T-helper 1 cell (primary cell): Measurements from ENCODE around the gene SOCS2.
A peak's percentile ranks its signal among the peaks of the same experiment; 100 is the strongest.
"Not testable (repeated sequence)": the region's sequence is repeated elsewhere in the genome, so short reads cannot be mapped to it uniquely, and the experiment has no call there.

Experiments used
- DNase-seq, 5 donors: peaks; one replicate each; pipeline ENCODE4 v3.0.0-alpha.2; 2012 to 2020

SOCS2 gene

DNA sequence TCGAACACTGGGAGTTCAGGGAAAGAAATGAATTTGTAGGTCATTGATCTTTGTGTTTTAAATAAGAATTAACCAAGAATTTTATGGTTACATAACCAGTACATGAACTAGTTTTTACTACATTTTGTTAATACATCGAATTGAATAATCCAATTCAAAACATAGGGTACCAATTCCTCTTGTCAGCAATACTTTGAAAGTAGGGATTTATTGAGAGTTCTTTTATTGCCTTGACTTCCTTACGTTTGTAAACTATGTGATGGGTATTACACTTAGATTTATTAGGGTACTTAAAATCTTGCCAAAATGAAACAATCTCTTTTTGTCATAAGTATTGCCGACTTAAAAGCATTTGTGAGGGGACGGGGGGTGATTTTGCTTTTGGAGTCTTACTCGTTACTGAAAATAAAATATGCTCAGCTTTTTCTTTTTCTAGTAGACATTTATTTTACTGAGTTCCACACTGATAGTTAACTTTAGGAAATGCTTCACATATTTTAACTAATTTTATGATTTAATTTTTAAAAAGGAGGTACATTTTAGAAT is 22.4 kb downstream of the SOCS2 start:
- no peak for DNase-seq

DNA sequence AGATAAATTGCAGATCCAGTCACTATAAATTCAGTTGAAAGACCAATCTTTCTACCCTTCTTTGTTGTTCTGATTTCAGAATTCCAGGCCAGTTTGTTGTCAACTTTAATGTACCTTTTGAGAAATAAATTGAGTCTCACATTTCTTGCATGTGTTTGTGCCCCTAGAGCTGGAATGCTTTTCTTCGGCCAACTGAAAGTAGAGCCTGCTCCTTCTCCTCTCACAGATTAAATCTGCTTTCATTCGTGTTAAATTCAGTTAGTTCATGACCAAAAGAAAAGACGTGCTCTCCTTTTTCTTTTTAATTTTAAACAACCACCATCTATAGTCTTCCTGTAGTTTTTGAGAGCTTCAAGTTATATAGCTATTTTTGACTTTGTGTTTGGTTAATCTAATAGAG is 22.9 kb downstream of the SOCS2 start:
- DNase-seq = no peak

DNA sequence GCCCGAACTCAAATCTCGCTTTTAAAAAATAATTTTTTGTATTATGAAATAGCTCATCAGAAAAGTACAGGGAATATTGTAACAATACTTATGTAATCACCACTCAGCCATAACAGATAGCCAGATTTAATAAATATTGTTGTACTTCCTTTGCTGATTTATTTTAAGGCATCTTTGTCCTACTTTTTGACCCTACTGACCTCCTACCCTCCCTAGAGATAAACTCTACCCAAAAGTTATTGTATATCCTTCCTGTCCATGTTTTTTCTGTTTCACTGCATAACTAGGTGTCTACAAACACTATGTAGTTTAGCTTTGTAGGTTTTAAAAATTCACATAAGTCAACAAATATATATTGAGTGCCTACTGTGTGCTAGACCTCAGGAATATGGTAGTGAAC is 25.1 kb downstream of the SOCS2 start:
- no peak for DNase-seq

DNA sequence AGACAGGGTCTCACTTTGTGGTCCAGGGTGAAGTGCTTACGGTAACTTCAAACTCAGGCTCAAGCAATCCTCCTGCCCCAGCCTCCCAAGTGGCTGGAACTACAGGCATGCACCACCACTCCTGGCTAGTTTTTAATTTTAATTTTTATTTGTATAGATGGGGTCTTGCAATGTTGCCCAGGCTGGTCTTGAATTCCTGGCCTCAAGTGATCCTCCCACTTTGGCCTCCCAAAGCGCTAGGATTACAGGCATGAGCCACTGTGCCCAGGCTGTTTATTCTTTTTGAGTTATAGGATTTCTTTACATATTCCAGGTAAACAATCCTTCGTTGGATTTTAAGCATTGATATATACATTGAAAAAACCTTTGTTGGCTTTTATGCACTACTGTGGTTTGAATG is 26.7 kb downstream of the SOCS2 start:
- no peak for DNase-seq

DNA sequence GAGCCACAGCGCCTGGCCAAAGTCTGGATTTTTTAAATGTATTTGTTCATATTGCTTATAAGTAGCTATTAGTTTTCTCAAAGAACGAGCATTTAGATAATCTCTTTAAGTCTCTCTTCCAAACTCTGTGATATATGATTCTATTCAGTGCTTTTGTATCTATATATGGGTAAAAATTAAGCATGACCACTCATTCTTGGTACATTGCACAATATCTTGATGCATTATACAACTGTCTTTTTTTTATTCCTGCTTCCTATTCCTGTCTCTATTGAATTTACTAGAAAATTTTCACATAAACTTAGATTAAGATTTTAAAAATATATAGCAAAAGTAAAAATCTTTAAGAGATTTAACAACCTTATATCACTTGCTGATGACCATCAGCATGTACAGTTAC is 29.1 kb downstream of the SOCS2 start:
- DNase-seq = no peak

DNA sequence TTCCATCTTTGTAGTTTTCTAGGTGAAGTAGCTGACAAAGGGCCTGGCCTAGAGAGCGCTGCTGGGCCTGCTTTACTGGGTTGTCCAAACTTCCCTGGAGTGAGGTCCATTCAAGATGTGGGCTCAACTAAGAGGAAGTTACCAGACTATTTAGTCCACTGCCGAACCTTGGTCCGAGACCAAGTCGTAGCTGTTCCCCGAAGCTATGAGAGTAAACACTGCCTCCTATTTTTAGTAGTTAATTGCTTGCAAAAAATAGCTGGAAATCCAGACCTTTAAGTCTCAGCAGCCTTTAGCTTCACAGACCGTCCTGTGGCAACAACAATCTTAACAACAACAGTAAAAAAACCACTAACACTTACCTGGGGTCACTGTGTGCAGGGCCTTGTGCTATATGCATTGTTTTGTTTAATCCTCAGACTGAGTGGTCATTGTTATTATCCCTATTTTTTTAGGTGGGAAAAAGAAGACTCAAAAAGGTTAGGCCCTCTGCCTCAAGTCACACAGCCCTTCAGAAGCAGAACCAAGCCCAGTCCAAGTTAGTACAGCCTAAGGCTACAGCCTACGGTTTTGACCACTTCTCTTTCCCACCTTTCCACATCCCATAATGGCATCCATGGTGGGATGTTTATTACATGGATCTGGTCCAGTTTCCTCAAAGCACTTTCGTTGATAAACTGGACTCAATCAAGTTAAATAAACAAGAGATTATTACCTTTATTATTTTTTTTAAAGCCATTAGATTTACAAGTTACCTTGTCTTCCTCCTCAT is 30.6 kb downstream of the SOCS2 start:
- DNase-seq = no peak

DNA sequence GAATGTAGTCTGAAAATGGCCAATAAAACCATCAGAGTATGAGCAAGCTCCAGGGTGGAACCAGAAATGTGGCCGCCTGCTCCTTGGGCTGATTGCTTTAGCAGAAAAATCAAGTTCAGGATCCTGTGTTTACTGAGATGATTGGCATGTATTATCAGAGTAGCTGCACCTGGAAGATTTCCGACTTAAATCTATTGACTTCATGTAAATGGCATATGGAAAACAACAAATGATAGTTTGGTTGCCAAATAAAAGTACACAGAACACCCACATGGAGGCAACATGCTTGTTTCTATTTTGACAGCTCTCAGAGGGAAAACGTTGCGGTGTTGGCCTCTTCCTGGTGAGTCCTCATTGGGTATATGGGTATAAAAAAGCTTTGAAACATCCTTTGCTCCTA is 31.3 kb downstream of the SOCS2 start:
- DNase-seq = no peak

DNA sequence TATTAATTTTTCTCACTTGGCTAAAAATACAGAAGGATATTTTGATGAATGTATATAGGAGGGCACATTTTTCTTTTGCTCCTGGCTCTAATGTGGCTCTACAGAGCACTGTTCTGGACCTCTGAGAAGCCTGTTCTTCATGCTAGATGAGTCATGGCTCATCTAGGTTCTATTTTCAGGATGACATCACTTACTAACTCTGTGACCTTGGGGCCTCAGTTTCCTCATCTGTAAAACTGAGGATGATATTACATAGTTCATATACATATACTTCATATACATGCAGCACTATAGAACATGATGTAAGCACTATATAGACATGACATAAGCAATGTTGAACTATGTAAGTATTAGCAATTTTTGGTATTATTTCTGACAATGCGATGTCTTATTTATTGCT is 35.8 kb downstream of the SOCS2 start:
- DNase-seq = no peak

DNA sequence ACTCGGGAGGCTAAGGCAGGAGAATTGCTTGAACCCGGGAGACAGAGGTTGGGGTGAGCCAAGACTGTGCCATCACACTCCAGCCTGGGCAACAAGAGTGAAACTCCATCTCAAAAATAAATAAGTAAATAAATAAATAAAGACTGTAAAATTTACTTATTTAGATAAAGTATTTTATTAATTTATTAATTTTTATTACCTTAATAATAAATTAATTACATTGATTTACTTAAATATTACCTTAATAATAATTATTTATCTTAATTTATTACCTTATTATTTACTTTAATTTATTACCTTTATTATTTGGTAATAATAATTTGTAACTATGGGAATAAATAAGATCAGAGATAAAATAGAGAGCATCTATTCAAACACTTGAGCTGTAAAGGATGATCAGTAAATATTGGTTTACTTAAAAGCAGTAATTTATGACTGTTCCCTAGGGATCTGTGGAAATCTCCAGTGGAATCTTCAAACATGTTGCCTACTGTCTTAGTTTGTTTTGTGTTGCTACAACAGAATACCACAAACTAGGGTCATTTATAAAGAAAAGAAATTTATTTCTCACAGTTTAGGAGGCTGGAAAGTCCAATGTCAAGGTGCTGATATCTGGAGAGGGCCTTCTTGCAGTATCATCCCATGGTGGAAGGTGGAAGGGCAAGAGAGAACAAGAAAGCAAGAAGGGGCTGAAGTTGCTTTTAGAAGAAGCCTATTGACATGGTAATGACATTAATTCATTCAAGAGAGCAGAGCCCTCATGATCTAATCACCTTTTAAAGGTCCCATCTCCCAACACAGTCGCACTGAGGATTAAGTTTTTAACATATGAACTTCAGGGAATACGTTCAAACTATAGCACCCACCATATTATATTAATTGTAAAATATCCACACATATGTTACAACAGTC is 37.1 kb downstream of the SOCS2 start:
- DNase-seq = no peak

DNA sequence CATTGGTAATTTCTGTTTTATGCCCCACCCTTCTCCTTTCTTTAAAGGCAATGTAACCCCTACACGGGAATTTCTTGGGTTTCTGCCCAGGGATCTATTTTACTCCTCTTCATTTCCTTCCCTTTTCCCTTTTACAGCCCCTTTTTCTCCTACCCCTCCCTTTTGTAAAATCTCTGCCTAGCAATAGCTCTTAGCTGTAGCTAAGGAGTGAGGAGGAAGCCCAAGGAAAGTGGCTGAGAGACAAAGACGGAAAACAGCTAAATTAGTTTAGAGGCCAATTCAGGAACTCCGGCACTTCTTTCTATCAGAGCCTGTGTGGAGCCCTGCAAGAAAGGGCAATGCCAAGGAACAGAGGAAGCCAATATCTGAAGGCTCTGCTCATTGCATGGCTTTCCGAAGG is 40.3 kb downstream of the SOCS2 start:
- DNase-seq = no peak

DNA sequence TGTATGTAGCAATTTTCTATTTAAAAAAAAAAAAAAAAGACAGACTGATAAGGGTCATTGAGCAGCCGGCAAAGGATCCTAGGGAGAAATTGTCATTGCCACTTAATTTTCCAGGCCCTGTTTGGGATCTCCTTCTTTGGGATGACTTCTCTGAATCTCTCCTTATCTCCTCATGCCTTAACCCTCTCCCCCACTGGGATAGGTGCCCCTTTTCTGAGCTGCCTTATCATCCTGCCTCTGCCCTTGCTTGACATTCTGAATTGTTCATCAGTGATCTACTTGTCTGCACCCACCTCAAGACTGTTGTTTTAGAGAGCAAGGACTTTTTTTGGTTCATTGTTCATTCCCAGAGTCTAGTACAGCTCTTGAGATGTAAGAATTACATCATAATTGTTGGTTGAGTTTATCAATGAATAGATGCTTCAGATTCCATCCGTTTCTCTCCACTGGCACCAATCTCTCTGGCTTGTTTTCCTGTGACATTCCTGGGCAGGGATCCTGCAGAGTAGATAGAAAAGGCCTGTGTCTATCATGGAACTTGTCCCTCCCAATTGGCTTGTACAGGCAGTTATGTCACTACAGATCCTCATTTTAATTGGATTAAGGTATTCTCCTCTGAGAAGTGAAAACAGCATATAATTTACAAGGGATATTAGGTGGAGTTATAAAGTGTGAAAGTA is 42.6 kb downstream of the SOCS2 start:
- no peak for DNase-seq

DNA sequence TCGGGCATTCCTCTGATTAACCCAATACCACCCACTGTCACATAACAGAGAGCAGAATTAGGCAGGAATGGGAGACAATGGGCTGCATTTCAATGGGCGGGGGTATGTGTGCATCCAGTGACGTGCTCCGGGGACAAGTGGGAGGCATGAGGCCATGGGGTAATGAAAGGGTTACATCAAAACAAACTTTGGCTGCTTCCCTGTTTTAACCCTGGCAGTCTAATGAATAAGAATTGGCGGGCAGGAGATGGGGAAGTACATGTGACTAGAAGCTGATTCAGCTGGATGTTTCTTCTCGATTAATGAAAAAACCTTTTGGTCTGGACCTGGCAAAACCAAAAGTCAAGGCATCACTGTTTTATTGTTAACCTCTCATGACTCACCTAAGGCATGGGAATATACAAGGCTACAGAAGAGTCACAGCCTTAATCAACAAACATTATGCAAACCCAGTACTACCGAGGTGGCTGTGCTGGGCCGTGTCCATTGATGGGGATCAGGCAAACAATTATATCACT is 44.2 kb downstream of the SOCS2 start:
- DNase-seq = no peak

DNA sequence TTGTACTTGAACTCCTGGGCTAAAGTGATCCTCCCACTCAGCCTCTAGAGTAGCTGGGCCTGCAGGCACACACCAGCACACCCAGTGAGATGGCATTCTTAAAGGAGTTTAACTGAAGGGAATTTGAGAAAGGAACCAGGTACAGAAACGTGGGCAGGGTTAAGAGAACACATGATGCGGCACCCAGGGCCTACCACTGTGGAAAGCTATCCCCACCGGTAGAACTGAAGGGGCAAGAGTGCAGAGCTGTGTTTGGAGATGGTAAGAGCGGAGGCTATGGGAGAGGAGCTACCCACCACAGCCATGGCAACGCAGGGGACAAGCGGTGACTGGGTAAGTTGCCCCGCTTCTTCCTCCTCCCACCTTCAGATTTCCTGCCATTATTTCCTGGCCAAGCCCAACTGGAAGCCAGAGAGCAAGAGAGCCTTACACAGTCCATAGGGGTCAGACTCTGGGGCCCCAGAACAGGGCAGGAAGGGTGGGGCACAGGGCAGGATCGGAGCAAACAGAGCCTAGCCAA is 46.5 kb downstream of the SOCS2 start:
- DNase-seq = no peak

DNA sequence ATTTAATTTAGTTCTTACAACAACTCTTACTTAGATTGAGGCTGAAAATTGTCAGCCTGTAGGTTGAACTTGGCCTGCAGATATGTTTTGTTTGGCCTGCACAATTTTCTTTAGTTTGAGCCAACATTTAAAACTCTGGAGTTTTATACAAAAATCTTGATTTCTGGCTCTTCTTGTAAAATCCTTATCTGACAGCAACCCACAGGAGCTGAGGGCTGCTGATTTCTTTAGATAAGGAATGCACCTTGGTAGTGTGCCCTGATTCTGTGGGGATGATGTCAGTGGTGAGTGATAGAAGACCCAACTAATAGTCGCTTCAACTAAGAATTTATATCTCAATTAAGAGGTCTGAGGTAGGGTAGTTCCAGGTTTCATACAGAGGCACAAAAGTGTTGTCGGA is 49.5 kb downstream of the SOCS2 start:
- DNase-seq = no peak

DNA sequence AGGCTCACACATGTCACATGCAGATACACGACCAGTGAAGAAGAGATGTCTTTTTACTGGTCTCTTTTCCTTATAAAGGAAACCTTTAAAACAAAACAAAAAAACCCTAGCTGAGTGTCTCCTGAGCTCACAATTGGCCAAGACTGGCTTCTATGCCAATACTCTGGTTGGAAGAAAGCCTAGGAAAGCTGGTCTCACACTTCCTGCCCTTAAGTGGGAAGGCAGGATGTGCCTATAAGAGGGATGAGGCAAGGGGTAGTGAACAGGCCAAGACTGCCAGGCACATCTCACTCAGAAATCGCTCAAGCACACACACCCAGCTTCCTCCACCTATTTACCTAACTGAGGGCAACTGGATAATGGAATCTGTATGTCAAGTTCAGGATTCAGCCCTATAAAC is 50.0 kb downstream of the SOCS2 start:
- DNase-seq = no peak

DNA sequence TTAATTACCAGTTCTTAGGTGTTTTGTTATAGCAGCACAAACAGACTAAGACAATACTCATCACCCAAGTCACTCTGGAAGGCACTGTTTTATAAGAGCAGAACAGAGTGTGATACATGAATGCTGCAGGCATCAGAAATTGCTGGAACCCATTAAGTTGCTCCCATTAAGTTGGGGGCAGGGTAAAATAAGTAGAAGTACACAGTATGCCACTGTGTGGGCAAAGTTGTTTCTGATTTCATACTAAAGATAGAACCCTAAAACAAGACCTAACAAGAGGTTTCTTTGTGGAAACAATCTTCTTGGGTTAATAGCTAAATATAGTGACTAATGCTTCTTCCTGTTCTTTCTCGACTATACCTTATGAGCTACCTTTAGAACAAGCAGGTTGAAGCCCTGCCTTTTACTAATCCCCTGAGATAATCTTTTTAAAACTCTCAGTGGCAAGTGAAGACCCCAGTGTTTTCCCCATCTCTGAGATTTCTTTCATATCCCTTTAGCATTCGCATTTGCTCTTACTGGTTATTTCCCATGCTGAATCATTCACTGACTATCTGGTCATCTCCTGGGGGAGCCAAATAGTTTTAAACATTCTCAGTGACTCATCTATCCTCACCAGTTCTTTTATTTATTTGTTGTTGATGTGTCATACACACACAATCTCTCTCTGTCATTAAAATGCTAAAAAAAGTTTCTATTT is 52.3 kb downstream of the SOCS2 start:
- peak in 1 of 5 donors; percentile 11 for DNase-seq

DNA sequence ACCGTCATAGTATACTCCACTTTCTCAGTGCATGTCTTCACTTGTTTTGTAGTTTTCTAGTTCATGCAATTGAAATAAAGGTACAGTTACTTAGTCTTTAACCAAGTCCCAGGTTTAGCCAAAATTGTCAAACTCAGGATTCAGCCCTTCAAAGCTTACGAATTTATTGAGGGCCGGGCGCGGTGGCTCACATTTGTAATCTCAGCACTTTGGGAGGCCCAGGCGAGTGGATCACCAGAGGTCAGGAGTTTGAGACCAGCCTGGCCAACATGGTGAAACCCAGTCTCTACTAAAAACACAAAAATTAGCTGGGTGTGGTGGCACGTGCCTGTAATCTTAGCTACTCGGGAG is 52.8 kb downstream of the SOCS2 start:
- DNase-seq = not testable (repeated sequence)

DNA sequence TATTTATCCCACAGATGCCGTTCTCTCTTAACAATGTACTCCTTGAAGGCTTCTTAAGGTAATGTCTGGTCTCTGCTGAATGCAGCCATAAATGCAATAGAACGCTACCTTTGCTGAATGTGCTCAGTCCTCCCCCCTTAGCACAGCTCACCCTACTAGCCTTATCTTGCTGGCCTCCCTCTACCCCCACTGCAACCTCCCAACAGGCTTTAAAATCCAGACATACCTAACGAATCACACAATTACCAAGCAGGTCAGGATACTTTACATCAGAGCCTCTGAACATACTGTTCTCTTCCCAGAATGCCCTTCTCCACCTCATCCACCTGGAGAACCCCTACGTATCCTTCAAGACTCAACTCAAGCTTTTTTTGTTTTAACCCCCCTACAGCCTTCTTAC is 53.7 kb downstream of the SOCS2 start:
- DNase-seq = no peak
